Thyroid gland (tissue), 4 donors: Measurements from ENCODE around the gene GAD1.

ENCODE experiments used
- POLR2A ChIP-seq, 2 donors: fragments of 450-650 bp; IDR thresholded peaks; one replicate each; pipeline ENCODE4 v1.6.1; 2017; ENCODE audit warnings: antibody characterized with exemption in 2 of 2, mild to moderate bottlenecking in 2 of 2, moderate library complexity in 1 of 2
- TF ChIP-seq, protein P1 (sequence below), 6 experiments: fragments of 200-600 bp in 3 of 6; fragments of 450-650 bp in 3 of 6; sonication (generic) in 3 of 6; IDR thresholded peaks; one replicate each; pipeline ENCODE4 v1.5.1; 2016 to 2019; ENCODE audit warnings: antibody characterized with exemption in 6 of 6, mild to moderate bottlenecking in 2 of 6, inconsistent platforms in 1 of 6, moderate library complexity in 1 of 6

DNA sequence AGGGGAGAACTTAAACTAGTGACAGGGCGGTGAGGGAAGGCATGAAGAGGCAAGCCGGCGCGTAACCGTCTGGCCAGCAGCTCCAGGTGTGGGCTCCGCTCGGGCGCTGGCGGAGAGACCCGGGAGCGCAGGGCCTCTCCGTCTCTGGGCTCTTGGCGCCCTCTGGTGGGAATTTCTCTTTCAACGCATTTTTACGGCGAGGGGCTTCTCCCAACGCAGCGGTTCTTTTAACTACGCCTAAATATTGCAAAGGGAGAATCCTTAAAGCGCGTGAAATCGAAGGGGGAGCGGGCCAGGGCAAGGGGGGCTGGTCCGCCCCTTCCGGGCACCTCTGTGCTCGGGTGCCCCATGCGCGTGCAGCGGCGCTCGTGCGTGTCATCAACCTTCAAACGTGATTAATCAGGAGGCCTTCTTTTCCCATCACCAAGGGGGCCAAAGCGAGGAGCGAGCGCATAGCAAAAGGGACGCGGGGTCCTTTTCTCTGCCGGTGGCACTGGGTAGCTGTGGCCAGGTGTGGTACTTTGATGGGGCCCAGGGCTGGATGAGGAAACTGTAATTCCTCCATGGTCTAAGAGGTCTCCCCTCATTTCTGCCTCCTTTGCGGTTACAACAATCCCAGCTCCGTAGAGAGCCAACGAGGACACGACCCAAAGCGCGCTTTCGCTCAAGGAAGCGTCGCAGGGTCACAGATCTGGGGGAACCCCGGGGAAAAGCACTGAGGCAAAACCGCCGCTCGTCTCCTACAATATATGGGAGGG, 762 bp upstream of the GAD1 start:
- TF ChIP-seq, protein P1, sequence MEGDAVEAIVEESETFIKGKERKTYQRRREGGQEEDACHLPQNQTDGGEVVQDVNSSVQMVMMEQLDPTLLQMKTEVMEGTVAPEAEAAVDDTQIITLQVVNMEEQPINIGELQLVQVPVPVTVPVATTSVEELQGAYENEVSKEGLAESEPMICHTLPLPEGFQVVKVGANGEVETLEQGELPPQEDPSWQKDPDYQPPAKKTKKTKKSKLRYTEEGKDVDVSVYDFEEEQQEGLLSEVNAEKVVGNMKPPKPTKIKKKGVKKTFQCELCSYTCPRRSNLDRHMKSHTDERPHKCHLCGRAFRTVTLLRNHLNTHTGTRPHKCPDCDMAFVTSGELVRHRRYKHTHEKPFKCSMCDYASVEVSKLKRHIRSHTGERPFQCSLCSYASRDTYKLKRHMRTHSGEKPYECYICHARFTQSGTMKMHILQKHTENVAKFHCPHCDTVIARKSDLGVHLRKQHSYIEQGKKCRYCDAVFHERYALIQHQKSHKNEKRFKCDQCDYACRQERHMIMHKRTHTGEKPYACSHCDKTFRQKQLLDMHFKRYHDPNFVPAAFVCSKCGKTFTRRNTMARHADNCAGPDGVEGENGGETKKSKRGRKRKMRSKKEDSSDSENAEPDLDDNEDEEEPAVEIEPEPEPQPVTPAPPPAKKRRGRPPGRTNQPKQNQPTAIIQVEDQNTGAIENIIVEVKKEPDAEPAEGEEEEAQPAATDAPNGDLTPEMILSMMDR (IDR thresholded peaks at IDR 0.05) = peak; percentile 59 to 86 (median 76)
- no peak for TF ChIP-seq POLR2A (IDR thresholded peaks at IDR 0.05)
